ENCODE measurements around the gene ZNF160. TPM values are rescaled to one million over a fixed set of nuclear protein-coding genes. Genes with fewer than 3 reads are reported as not detected.
A peak's percentile ranks its signal among the peaks of the same experiment; 100 is the strongest.
"Not testable (repeated sequence)": the region's sequence is repeated elsewhere in the genome, so short reads cannot be mapped to it uniquely, and the experiment has no call there.

Gene ZNF160
- total RNA-seq, 2 experiments from 2014 or later: 42.1 to 45.5 TPM

- ATAC-seq (ENCODE audit: poor library complexity) (no peak), DNase-seq (peak in 13 of 14 experiments; percentile 3 to 58 (median 33))
- Histone ChIP-seq H3K36me3 (ENCODE audit: insufficient read depth, low read length) (peaks cover 15% of the 10 kb centered on the region), H3K4me1 (ENCODE audit: insufficient read depth, low read length) (peaks cover 27% of the 10 kb centered on the region), H3K27me3 (ENCODE audit: control insufficient read depth in 1 of 2, insufficient read depth in 2 of 2, low read length in 2 of 2) (no peaks in the 10 kb centered on the region), H3K27ac (ENCODE audit: low read depth in 1 of 2, low read length in 2 of 2) (peak overlapping the region; percentile 85 to 90), H3K4me3 (ENCODE audit: low read length) (peak overlapping the region; percentile 81), H3K9me3 (ENCODE audit: control insufficient read depth in 1 of 2, insufficient read depth in 1 of 2, low read length in 2 of 2) (peaks cover under 1 to 26% of the 10 kb centered on the region in 2 experiments)
- Mint-ChIP-seq H3K27ac (peak overlapping the region; percentile 96), H3K27me3 (no peaks in the 10 kb centered on the region), H3K36me3 (ENCODE audit: low read depth) (peaks cover 53% of the 10 kb centered on the region), H3K4me3 (peak overlapping the region; percentile 97), H3K9me3 (peaks cover 3% of the 10 kb centered on the region), H3K4me1 (ENCODE audit: low read depth) (peaks cover 49% of the 10 kb centered on the region)
- intact Hi-C loops (cut with DNase I, micrococcal nuclease): loop anchor here (1.0 to 10.0 kb wide), 12 partner anchors 30 to 575 kb away; partner anchors contain the start of genes ZNF347 (in 1 of the 2), ZNF415 (in 1 of the 2), ZNF525 (in 1 of the 2) and ZNF611 (in 1 of the 2)
- no peak for TF ChIP-seq CTCF (IDR thresholded peaks at IDR 0.05)
- ChIA-PET POLR2A (no interaction called here), CTCF (no interaction called here)
Measured at GRCh38 chr19:53102756-53103233, 427 bp downstream of the ZNF160 start.

DNA sequence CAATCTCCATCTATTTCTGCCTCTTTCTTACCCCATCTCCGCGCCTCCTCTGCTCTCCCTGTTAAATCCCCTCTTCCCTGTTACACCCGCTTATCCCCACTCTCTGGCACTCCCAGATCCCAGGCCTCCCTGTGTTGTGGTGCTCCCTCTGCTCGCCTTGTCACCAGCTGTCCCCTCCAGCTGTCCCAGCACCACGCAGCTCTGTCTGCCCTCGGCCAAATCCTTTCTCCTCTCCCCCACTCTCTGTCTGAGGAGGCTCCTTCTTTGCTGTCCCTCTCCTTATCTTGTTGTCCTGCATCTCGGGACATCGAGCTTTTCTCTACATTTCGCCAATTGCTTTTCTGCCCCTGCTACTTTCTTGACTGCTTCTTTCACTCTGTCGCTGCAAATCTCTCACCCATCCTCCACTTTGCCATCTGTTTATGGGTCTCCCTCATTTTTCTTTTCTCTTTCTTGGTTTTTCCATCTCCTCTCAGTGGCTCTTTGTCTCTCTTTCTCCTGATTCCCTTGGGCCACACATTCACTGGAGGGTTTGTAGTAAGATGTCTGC, 941 bp downstream of the ZNF160 start:
- Mint-ChIP-seq H3K27me3 (no peaks in the 10 kb centered on the region), H3K27ac (peak overlapping the region; percentile 96), H3K9me3 (peaks cover 3% of the 10 kb centered on the region), H3K4me1 (ENCODE audit: low read depth) (peaks cover 54% of the 10 kb centered on the region), H3K4me3 (peak overlapping the region; percentile 97), H3K36me3 (ENCODE audit: low read depth) (peaks cover 55% of the 10 kb centered on the region)
- H3K36me3 ChIP-seq (ENCODE audit: insufficient read depth, low read length): peaks cover 18% of the 10 kb centered on the region
- peaks cover 0 to 28% of the 10 kb centered on the region in 2 experiments for H3K9me3 ChIP-seq (ENCODE audit: control insufficient read depth in 1 of 2, insufficient read depth in 1 of 2, low read length in 2 of 2)
- H3K27ac ChIP-seq (ENCODE audit: low read depth in 1 of 2, low read length in 2 of 2): peak overlapping the region; percentile 85 to 90
- DNase-seq: peak in 2 of 14 experiments; percentile 5 to 17
- H3K27me3 ChIP-seq (ENCODE audit: control insufficient read depth in 1 of 2, insufficient read depth in 2 of 2, low read length in 2 of 2): no peaks in the 10 kb centered on the region
- intact Hi-C loops (cut with DNase I, micrococcal nuclease): loop anchor here in 1 of 2 experiments (2.0 to 10.0 kb wide), 10 partner anchors 31 to 575 kb away; partner anchors contain the start of genes ZNF415, ZNF525, ZNF611 and ZNF765
- H3K4me3 ChIP-seq (ENCODE audit: low read length): peak overlapping the region; percentile 81
- CTCF ChIA-PET: no interaction called here
- TF ChIP-seq CTCF (IDR thresholded peaks at IDR 0.05): no peak
- POLR2A ChIA-PET: interaction anchor here (0.5 to 1.1 kb wide), 2 partner anchors 45 to 139 kb away, joined by 3 read pairs; no protein-coding TSS in a partner anchor
- peaks cover 27% of the 10 kb centered on the region for H3K4me1 ChIP-seq (ENCODE audit: insufficient read depth, low read length)
- no peak for ATAC-seq (ENCODE audit: poor library complexity)

DNA sequence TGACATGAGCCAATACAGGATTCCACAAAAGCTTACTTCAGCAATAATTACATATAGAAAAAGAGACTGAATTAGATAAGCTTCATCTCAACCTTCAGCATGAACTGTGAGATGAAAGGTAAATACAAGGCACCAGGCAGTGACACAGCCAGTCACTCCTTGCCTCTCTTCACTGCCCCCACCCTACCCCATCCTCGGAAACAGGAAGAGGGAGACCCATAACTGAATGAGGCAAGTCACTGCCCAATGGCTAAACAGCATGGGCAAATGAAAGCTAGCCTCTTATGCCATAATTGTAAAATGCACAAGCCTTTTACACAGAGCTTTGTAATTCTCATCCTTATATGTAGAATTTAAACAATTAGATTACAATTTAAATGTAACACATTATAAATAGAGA, 1.7 kb downstream of the ZNF160 start:
- intact Hi-C loops (cut with DNase I, micrococcal nuclease): loop anchor here in 1 of 2 experiments (5.0 to 10.0 kb wide), 8 partner anchors 96 to 574 kb away; partner anchors contain the start of genes ZNF611, ZNF765, ZNF808 and ZNF816
- Mint-ChIP-seq H3K9me3 (peaks cover 3% of the 10 kb centered on the region), H3K4me3 (peak overlapping the region; percentile 97), H3K4me1 (ENCODE audit: low read depth) (peaks cover 57% of the 10 kb centered on the region), H3K36me3 (ENCODE audit: low read depth) (peaks cover 54% of the 10 kb centered on the region), H3K27ac (peak overlapping the region; percentile 96), H3K27me3 (no peaks in the 10 kb centered on the region)
- H3K9me3 ChIP-seq (ENCODE audit: control insufficient read depth in 1 of 2, insufficient read depth in 1 of 2, low read length in 2 of 2): peaks cover 0 to 24% of the 10 kb centered on the region in 2 experiments
- peaks cover 27% of the 10 kb centered on the region for H3K4me1 ChIP-seq (ENCODE audit: insufficient read depth, low read length)
- ATAC-seq (ENCODE audit: poor library complexity) (no peak), DNase-seq (peak in 3 of 14 experiments; percentile 14 to 22 (median 16))
- ChIA-PET CTCF (no interaction called here), POLR2A (interaction anchor here (1.1 kb wide), 1 partner anchor 138 kb away, joined by 3 read pairs; no protein-coding TSS in a partner anchor)
- no peak for TF ChIP-seq CTCF (IDR thresholded peaks at IDR 0.05)
- H3K4me3 ChIP-seq (ENCODE audit: low read length): no peak overlapping the region
- no peaks in the 10 kb centered on the region for H3K27me3 ChIP-seq (ENCODE audit: control insufficient read depth in 1 of 2, insufficient read depth in 2 of 2, low read length in 2 of 2)
- H3K36me3 ChIP-seq (ENCODE audit: insufficient read depth, low read length): peaks cover 19% of the 10 kb centered on the region
- H3K27ac ChIP-seq (ENCODE audit: low read depth in 1 of 2, low read length in 2 of 2): no peak overlapping the region

DNA sequence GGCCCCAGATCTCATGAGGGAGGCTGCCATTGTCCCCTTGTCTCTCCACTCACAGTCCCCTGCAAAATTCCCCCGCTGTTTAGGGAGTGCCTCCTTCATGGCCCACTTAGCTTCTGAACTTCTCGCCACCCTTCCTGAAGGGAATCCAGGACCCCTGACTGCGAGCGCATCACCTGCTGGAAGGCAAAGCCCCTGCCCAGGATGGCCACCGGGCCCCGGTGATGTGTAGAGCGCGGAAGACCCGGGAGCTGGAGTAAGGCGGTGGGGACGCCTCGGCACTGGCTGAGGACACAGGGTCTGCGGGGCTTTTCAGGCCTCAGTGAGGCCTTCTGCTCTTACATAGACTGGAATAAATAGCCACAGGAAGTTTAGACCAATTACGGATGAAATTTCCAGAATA, 4.7 kb downstream of the ZNF160 start:
- H3K4me3 ChIP-seq (ENCODE audit: low read length); DNase-seq; H3K27me3 Mint-ChIP-seq; H3K27ac Mint-ChIP-seq; H3K9me3 Mint-ChIP-seq; CTCF ChIA-PET; H3K27me3 ChIP-seq (ENCODE audit: control insufficient read depth in 1 of 2, insufficient read depth in 2 of 2, low read length in 2 of 2); ATAC-seq (ENCODE audit: poor library complexity); POLR2A ChIA-PET; H3K4me3 Mint-ChIP-seq; H3K27ac ChIP-seq (ENCODE audit: low read depth in 1 of 2, low read length in 2 of 2): not testable (repeated sequence)
- H3K9me3 ChIP-seq (ENCODE audit: control insufficient read depth in 1 of 2, insufficient read depth in 1 of 2, low read length in 2 of 2): peaks cover 0 to 29% of the 10 kb centered on the region in 2 experiments
- Mint-ChIP-seq H3K36me3 (ENCODE audit: low read depth) (peaks cover 74% of the 10 kb centered on the region), H3K4me1 (ENCODE audit: low read depth) (peaks cover 53% of the 10 kb centered on the region)
- peaks cover 31% of the 10 kb centered on the region for H3K36me3 ChIP-seq (ENCODE audit: insufficient read depth, low read length)
- intact Hi-C loops (cut with DNase I, micrococcal nuclease): loop anchor here (1.0 kb wide), 2 partner anchors 29 to 32 kb away; no protein-coding TSS in a partner anchor
- peaks cover 22% of the 10 kb centered on the region for H3K4me1 ChIP-seq (ENCODE audit: insufficient read depth, low read length)
